Endometrial microvascular endothelial cells (primary cell): ENCODE measurements around the gene SERTAD4. TPM values are rescaled to one million over a fixed set of nuclear protein-coding genes. Genes with fewer than 3 reads are reported as not detected.

Experiments used
- in situ Hi-C: cut with HindIII; loops from 2 replicates; pipeline ENCODE4 v1.10.0; 2017; ENCODE audit warnings: low sequenced_read_pairs, low pct_unique_long_range_greater_than_20kb; ENCODE audit errors: inconsistent ontology term
- total RNA-seq: library from RNA; depleted of rRNA; stranded (reverse); fragments of >200 nt; gene quantifications from one replicate; pipeline ENCODE4 v1.2.3, GENCODE V29; 2015; ENCODE audit errors: inconsistent ontology term

Gene SERTAD4
- total RNA-seq, 1 donor from 2014 or later: 0.46 TPM

GRCh38 chr1:210292231-210292871 lies 59.8 kb downstream of the SERTAD4 start:
- in situ Hi-C loops: no loop called here

GRCh38 chr1:210293171-210293607 lies 60.6 kb downstream of the SERTAD4 start:
- in situ Hi-C loops: no loop called here

GRCh38 chr1:210294999-210295745 lies 62.6 kb downstream of the SERTAD4 start:
- in situ Hi-C loops: no loop called here

Other genes starting within 250 kb of the SERTAD4 start
- gene HHAT, start 96.1 kb downstream of the SERTAD4 start, total RNA-seq: 1.6 TPM